ENCODE measurements around the gene PIGBOS1.

GRCh38 chr15:55348281-55348778 lies 29.4 kb upstream of the PIGBOS1 start:
- TF ChIP-seq, protein P1, sequence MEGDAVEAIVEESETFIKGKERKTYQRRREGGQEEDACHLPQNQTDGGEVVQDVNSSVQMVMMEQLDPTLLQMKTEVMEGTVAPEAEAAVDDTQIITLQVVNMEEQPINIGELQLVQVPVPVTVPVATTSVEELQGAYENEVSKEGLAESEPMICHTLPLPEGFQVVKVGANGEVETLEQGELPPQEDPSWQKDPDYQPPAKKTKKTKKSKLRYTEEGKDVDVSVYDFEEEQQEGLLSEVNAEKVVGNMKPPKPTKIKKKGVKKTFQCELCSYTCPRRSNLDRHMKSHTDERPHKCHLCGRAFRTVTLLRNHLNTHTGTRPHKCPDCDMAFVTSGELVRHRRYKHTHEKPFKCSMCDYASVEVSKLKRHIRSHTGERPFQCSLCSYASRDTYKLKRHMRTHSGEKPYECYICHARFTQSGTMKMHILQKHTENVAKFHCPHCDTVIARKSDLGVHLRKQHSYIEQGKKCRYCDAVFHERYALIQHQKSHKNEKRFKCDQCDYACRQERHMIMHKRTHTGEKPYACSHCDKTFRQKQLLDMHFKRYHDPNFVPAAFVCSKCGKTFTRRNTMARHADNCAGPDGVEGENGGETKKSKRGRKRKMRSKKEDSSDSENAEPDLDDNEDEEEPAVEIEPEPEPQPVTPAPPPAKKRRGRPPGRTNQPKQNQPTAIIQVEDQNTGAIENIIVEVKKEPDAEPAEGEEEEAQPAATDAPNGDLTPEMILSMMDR (conservative IDR thresholded peaks at IDR 0.05; ENCODE audit: low read depth in 2 of 2) = no peak
- no peak for TF ChIP-seq EZH2 (IDR thresholded peaks at IDR 0.05; ENCODE audit: low read depth, unreplicated experiment)
- TF ChIP-seq NANOG (IDR thresholded peaks at IDR 0.05; ENCODE audit: borderline replicate concordance) = no peak
- no peak for TF ChIP-seq JUNB (IDR thresholded peaks at IDR 0.05; ENCODE audit: unreplicated experiment)
- no peak for TF ChIP-seq ZNF114 (CRISPR knock-in tag; IDR thresholded peaks at IDR 0.05)
- TF ChIP-seq POLR2AphosphoS5 (IDR thresholded peaks at IDR 0.05; ENCODE audit: low read depth) = no peak

Measured in GM23338 (cell line).